ENCODE measurements around the gene SLIT3.

The SLIT3 gene

DNA sequence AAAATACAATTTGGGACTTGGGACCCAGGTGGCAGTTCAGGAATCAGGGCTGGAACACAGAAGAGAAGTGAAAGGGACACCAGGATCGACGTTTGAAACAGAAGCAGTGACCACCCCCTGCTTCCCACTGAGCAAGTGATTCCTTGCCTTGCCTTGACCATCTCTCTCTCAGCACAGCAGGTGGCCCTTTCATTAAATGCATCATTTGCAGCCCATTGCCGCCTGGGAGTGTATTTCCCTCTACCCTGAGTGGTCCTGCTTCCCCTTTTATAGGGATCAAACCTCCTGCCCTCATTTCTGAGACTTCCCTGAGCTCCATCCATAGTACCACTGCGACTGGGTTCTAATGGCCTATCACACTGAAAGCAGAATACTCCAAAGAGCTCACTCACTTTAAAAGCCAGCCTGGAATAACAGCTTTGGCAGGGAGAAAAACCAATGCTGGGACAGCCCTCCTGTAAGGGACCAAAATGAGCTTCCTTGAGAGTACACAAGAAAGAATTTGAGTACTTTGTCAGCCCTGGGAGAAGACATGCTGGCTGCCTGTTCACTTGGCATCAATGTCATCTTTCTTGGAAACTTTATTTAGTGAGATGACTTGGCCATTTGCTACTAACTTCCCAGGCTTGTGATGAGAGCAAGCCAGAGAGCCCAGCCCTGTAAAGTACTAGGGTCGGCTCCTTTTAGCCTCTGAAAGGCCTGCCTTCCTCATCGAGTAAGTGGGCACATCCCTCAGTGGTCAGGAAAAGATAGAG, 149.7 kb downstream of the SLIT3 start:
- no peak for TF ChIP-seq PPARA (CRISPR knock-in tag; IDR thresholded peaks at IDR 0.05; ENCODE audit: borderline replicate concordance)
- no peak for TF ChIP-seq TOX (CRISPR knock-in tag; IDR thresholded peaks at IDR 0.05; ENCODE audit: borderline replicate concordance)
- no peak for TF ChIP-seq ZNF565 (CRISPR knock-in tag; conservative IDR thresholded peaks at IDR 0.05; ENCODE audit: low read depth)
- TF ChIP-seq ZFP30 (CRISPR knock-in tag; IDR thresholded peaks at IDR 0.05), result no peak
- no peak for TF ChIP-seq OSR1 (CRISPR knock-in tag; IDR thresholded peaks at IDR 0.05)
- no peak for TF ChIP-seq ZNF70 (CRISPR knock-in tag; IDR thresholded peaks at IDR 0.05)
- no peak for TF ChIP-seq CSDC2 (CRISPR knock-in tag; IDR thresholded peaks at IDR 0.05)
- TF ChIP-seq SNAI2 (CRISPR knock-in tag; IDR thresholded peaks at IDR 0.05), result no peak
- TF ChIP-seq ARNTL (CRISPR knock-in tag; IDR thresholded peaks at IDR 0.05; ENCODE audit: borderline replicate concordance, low read depth), result no peak
- no peak for ATAC-seq

DNA sequence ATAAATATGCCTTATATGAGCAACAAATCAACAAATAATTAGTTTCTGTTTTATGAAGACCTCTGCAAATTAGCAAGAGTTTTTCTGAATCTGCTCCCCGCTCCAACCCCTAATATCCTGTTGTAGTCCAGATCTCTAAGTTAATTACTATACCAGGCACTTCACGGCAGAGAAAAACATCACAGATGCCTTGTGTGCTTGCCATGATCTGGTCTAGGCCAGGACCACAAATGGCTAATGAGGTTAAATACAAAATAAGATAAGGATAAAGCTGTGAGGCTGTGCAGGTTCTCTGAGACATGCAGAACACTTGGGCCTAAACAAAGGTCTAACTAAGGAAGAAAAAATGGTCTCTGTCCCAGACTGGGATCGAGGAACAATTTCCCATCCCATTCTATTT, 150.8 kb downstream of the SLIT3 start:
- TF ChIP-seq TOX (CRISPR knock-in tag; IDR thresholded peaks at IDR 0.05; ENCODE audit: borderline replicate concordance) (no peak), GLIS3 (CRISPR knock-in tag; IDR thresholded peaks at IDR 0.05) (peak; percentile 92; the same call in 1 of the 2 replicates), ZNF565 (CRISPR knock-in tag; conservative IDR thresholded peaks at IDR 0.05; ENCODE audit: low read depth) (no peak), ZC3H10 (CRISPR knock-in tag; IDR thresholded peaks at IDR 0.05) (no peak), PPARA (CRISPR knock-in tag; IDR thresholded peaks at IDR 0.05; ENCODE audit: borderline replicate concordance) (no peak), CSDC2 (CRISPR knock-in tag; IDR thresholded peaks at IDR 0.05) (no peak), BACH2 (CRISPR knock-in tag; IDR thresholded peaks at IDR 0.05; ENCODE audit: borderline replicate concordance) (no peak), ESRRG (CRISPR knock-in tag; IDR thresholded peaks at IDR 0.05) (0 out of 2 replicates have a peak, but pooled peaks have one; percentile 13), TCF4 (CRISPR knock-in tag; IDR thresholded peaks at IDR 0.05; ENCODE audit: borderline replicate concordance) (peak; percentile 99), SNAI2 (CRISPR knock-in tag; IDR thresholded peaks at IDR 0.05) (no peak), OSR1 (CRISPR knock-in tag; IDR thresholded peaks at IDR 0.05) (no peak), ISL1 (CRISPR knock-in tag; IDR thresholded peaks at IDR 0.05) (peak; percentile 62), RARB (CRISPR knock-in tag; IDR thresholded peaks at IDR 0.05) (no peak), ZNF70 (CRISPR knock-in tag; IDR thresholded peaks at IDR 0.05) (peak; percentile 90), ZNF8 (CRISPR knock-in tag; IDR thresholded peaks at IDR 0.05) (no peak), ARNTL (CRISPR knock-in tag; IDR thresholded peaks at IDR 0.05; ENCODE audit: borderline replicate concordance, low read depth) (0 out of 2 replicates have a peak, but pooled peaks have one; percentile 4), ZFP3 (CRISPR knock-in tag; IDR thresholded peaks at IDR 0.05) (peak; percentile 42; the same call in 1 of the 2 replicates), ZFP30 (CRISPR knock-in tag; IDR thresholded peaks at IDR 0.05) (no peak)
- TF ChIP-seq, protein P1, sequence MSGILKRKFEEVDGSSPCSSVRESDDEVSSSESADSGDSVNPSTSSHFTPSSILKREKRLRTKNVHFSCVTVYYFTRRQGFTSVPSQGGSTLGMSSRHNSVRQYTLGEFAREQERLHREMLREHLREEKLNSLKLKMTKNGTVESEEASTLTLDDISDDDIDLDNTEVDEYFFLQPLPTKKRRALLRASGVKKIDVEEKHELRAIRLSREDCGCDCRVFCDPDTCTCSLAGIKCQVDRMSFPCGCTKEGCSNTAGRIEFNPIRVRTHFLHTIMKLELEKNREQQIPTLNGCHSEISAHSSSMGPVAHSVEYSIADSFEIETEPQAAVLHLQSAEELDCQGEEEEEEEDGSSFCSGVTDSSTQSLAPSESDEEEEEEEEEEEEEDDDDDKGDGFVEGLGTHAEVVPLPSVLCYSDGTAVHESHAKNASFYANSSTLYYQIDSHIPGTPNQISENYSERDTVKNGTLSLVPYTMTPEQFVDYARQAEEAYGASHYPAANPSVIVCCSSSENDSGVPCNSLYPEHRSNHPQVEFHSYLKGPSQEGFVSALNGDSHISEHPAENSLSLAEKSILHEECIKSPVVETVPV (CRISPR knock-in tag; IDR thresholded peaks at IDR 0.05), result peak; percentile 83; the same call in 1 of the 2 replicates
- TF ChIP-seq, protein P2, sequence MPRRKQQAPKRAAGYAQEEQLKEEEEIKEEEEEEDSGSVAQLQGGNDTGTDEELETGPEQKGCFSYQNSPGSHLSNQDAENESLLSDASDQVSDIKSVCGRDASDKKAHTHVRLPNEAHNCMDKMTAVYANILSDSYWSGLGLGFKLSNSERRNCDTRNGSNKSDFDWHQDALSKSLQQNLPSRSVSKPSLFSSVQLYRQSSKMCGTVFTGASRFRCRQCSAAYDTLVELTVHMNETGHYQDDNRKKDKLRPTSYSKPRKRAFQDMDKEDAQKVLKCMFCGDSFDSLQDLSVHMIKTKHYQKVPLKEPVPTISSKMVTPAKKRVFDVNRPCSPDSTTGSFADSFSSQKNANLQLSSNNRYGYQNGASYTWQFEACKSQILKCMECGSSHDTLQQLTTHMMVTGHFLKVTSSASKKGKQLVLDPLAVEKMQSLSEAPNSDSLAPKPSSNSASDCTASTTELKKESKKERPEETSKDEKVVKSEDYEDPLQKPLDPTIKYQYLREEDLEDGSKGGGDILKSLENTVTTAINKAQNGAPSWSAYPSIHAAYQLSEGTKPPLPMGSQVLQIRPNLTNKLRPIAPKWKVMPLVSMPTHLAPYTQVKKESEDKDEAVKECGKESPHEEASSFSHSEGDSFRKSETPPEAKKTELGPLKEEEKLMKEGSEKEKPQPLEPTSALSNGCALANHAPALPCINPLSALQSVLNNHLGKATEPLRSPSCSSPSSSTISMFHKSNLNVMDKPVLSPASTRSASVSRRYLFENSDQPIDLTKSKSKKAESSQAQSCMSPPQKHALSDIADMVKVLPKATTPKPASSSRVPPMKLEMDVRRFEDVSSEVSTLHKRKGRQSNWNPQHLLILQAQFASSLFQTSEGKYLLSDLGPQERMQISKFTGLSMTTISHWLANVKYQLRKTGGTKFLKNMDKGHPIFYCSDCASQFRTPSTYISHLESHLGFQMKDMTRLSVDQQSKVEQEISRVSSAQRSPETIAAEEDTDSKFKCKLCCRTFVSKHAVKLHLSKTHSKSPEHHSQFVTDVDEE (CRISPR knock-in tag; IDR thresholded peaks at IDR 0.05), result peak; percentile 97
- TF ChIP-seq, protein P3, sequence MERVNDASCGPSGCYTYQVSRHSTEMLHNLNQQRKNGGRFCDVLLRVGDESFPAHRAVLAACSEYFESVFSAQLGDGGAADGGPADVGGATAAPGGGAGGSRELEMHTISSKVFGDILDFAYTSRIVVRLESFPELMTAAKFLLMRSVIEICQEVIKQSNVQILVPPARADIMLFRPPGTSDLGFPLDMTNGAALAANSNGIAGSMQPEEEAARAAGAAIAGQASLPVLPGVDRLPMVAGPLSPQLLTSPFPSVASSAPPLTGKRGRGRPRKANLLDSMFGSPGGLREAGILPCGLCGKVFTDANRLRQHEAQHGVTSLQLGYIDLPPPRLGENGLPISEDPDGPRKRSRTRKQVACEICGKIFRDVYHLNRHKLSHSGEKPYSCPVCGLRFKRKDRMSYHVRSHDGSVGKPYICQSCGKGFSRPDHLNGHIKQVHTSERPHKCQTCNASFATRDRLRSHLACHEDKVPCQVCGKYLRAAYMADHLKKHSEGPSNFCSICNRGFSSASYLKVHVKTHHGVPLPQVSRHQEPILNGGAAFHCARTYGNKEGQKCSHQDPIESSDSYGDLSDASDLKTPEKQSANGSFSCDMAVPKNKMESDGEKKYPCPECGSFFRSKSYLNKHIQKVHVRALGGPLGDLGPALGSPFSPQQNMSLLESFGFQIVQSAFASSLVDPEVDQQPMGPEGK (CRISPR knock-in tag; IDR thresholded peaks at IDR 0.05; ENCODE audit: borderline replicate concordance), result no peak
- TF ChIP-seq, protein P4, sequence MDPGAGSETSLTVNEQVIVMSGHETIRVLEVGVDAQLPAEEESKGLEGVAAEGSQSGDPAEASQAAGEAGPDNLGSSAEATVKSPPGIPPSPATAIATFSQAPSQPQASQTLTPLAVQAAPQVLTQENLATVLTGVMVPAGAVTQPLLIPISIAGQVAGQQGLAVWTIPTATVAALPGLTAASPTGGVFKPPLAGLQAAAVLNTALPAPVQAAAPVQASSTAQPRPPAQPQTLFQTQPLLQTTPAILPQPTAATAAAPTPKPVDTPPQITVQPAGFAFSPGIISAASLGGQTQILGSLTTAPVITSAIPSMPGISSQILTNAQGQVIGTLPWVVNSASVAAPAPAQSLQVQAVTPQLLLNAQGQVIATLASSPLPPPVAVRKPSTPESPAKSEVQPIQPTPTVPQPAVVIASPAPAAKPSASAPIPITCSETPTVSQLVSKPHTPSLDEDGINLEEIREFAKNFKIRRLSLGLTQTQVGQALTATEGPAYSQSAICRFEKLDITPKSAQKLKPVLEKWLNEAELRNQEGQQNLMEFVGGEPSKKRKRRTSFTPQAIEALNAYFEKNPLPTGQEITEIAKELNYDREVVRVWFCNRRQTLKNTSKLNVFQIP (CRISPR knock-in tag; IDR thresholded peaks at IDR 0.05; ENCODE audit: borderline replicate concordance, low read depth), result no peak
- TF ChIP-seq, protein P5, sequence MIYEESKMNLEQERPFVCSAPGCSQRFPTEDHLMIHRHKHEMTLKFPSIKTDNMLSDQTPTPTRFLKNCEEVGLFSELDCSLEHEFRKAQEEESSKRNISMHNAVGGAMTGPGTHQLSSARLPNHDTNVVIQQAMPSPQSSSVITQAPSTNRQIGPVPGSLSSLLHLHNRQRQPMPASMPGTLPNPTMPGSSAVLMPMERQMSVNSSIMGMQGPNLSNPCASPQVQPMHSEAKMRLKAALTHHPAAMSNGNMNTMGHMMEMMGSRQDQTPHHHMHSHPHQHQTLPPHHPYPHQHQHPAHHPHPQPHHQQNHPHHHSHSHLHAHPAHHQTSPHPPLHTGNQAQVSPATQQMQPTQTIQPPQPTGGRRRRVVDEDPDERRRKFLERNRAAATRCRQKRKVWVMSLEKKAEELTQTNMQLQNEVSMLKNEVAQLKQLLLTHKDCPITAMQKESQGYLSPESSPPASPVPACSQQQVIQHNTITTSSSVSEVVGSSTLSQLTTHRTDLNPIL (CRISPR knock-in tag; IDR thresholded peaks at IDR 0.05; ENCODE audit: low read depth), result no peak

More for the DNA sequence above, 150.8 kb downstream of the SLIT3 start:
- peak; percentile 33; the same call in 2 of the 3 replicates for ATAC-seq

All from SK-N-SH treated with all-trans-retinoic acid at 6 μM for 48 hours (cell line).